IMR-90 (cell line): ENCODE results near the gene RAVER1.

Experiments
- POLR2A ChIP-seq: IDR thresholded peaks from 2 replicates; pipeline ENCODE4 v1.6.1; 2012; ENCODE audit warnings: mild to moderate bottlenecking, low read depth, low read length
- TF ChIP-seq, protein P1 (sequence below): conservative IDR thresholded peaks from 2 replicates; pipeline ENCODE4 v1.5.1; 2012; ENCODE audit warnings: mild to moderate bottlenecking, low read depth, low read length, improper control_type of control experiment

DNA sequence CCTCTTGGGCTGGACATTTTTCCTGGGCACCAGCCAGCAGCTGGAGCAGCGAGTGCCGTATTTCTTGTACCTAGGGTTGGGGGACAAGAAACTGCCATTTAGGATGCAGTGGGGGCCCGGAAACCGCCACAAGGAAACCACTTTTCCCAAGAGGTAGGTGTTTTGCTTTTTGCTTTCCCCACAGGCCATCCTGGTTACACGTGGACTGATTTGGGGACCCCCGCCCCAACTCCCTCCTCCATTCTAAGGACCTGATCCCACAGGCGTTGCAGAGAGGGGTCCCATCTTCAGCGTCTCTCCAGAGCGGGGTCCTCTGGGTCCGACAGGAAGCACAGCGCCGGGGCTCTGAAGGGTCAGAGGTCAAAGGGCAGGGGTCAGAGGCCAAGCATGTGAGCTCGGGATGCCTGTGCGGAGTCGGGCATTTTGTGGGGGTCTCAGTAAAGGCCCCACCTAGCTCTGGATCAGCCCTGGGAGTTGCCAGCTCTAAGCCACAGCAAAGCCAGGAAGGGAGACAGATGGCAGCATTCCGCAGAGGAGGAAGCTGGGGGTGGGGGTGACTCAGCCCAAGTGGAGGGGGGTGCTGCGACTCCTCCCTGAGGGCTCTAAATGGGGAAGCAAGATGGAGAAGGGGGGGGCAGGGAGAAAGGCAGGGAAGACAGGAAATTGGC, 28.1 kb downstream of the RAVER1 start:
- TF ChIP-seq POLR2A = no peak
- TF ChIP-seq, protein P1, sequence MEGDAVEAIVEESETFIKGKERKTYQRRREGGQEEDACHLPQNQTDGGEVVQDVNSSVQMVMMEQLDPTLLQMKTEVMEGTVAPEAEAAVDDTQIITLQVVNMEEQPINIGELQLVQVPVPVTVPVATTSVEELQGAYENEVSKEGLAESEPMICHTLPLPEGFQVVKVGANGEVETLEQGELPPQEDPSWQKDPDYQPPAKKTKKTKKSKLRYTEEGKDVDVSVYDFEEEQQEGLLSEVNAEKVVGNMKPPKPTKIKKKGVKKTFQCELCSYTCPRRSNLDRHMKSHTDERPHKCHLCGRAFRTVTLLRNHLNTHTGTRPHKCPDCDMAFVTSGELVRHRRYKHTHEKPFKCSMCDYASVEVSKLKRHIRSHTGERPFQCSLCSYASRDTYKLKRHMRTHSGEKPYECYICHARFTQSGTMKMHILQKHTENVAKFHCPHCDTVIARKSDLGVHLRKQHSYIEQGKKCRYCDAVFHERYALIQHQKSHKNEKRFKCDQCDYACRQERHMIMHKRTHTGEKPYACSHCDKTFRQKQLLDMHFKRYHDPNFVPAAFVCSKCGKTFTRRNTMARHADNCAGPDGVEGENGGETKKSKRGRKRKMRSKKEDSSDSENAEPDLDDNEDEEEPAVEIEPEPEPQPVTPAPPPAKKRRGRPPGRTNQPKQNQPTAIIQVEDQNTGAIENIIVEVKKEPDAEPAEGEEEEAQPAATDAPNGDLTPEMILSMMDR = no peak
